KBM-7 (cell line): ENCODE results near the gene GBF1.

Experiments
- DNase-seq: peaks from one replicate; pipeline ENCODE4 v3.0.0-alpha.2; 2015
- in situ Hi-C: fragments of 300-500 bp; cut with MboI; formaldehyde crosslinking; loops from 2 replicates; pipeline ENCODE4 v1.14.3; 2020; ENCODE audit warnings: low sequenced_read_pairs, low pct_unique_long_range_greater_than_20kb, mixed read lengths

The GBF1 gene

DNA sequence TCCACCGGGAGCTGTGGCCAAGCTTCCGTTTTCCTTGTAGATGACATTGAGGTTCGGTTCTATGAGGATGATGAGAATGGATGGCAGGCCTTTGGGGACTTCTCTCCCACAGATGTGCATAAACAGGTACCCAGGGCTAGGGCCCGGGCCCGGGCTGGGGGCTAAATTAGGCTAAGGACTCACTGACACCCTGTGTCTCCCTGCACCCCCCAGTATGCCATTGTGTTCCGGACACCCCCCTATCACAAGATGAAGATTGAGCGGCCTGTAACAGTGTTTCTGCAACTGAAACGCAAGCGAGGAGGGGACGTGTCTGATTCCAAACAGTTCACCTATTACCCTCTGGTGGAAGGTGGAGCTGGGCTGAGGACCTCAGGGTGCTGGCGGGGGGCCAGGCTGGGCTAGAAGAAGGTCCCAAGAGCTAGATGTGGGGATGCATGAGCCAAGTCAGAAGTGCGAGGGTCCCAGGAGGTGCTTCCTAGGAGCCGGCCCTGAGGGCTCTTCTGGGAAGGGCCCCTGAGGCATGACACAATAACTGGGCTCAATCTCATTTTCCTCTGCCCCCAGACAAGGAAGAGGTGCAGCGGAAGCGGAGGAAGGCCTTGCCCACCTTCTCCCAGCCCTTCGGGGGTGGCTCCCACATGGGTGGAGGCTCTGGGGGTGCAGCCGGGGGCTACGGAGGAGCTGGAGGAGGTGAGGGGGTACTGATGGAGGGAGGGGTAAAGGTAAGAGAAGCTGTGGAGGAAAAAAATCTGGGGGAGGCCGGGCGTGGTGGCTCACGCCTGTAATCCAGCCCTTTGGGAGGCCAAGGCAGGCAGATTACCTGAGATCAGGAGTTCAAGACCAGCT is 153.1 kb downstream of the GBF1 start:
- in situ Hi-C loops = no loop called here
- no peak for DNase-seq

DNA sequence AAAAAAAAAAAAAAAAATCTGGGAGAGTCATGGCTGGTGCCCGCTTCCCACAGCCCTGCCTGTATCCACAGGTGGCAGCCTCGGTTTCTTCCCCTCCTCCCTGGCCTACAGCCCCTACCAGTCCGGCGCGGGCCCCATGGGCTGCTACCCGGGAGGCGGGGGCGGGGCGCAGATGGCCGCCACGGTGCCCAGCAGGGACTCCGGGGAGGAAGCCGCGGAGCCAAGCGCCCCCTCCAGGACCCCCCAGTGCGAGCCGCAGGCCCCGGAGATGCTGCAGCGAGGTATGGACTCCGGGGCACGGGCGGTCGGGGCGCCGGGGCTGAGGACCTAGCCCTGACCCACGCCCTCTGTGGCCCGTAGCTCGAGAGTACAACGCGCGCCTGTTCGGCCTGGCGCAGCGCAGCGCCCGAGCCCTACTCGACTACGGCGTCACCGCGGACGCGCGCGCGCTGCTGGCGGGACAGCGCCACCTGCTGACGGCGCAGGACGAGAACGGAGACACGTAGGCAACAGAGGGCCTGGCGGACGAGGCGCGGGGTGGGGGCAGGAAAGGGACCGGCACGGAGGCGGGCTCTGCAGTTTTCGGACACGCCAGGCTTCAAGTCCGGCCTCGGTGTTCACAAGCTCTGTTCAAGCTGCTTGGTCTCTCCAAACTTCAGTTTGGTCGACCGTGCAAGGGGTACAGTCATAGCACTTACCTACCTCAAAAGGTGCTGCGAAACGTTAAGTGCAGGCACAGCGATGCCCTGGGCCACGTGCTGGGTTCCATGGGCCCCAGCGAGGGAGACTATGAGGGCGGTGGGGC is 154.1 kb downstream of the GBF1 start:
- in situ Hi-C loops = no loop called here

DNA sequence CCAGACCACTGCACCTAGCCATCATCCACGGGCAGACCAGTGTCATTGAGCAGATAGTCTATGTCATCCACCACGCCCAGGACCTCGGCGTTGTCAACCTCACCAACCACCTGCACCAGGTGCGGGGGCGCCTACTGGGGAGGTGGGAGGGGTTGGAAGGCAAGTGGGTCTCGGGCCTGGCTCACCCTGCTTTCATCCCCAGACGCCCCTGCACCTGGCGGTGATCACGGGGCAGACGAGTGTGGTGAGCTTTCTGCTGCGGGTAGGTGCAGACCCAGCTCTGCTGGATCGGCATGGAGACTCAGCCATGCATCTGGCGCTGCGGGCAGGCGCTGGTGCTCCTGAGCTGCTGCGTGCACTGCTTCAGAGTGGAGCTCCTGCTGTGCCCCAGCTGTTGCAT is 154.7 kb downstream of the GBF1 start:
- no peak for DNase-seq

More for the DNA sequence above, 154.1 kb downstream of the GBF1 start:
- DNase-seq = peak; percentile 84

DNA sequence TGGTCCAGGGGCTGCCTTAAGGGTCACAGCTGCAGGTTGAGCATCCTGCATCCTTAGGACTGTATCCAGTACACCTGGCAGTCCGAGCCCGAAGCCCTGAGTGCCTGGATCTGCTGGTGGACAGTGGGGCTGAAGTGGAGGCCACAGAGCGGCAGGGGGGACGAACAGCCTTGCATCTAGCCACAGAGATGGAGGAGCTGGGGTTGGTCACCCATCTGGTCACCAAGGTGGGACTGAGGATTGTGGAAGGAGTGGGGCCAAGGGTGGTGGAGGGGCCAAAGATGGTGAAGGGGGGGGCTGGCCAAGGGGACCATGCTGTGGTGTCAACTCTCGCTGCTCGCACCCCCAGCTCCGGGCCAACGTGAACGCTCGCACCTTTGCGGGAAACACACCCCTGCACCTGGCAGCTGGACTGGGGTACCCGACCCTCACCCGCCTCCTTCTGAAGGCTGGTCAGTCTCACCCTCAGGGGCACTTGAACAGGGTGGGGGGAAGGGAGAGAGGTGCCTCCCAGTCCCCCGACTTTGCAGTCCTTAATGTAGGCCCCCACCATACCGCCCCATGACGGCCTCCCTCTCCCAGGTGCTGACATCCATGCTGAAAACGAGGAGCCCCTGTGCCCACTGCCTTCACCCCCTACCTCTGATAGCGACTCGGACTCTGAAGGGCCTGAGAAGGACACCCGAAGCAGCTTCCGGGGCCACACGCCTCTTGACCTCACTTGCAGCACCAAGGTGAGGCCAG is 155.4 kb downstream of the GBF1 start:
- DNase-seq = no peak
- in situ Hi-C loops = no loop called here

More for the DNA sequence above, 154.7 kb downstream of the GBF1 start:
- in situ Hi-C loops = no loop called here

DNA sequence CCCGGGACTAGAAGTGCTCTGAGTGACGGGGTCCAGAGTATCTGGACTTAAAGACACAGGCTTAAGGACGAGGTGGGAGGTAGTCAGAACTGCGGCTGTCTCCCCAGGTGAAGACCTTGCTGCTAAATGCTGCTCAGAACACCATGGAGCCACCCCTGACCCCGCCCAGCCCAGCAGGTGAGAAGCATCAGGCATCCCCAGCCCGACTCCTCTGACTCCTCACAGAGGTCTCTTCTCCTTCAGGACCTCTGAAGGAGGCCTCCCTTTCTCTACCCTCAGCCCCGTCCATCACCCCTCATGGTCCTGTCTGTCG is 156.0 kb downstream of the GBF1 start:
- in situ Hi-C loops = no loop called here
- DNase-seq = no peak

DNA sequence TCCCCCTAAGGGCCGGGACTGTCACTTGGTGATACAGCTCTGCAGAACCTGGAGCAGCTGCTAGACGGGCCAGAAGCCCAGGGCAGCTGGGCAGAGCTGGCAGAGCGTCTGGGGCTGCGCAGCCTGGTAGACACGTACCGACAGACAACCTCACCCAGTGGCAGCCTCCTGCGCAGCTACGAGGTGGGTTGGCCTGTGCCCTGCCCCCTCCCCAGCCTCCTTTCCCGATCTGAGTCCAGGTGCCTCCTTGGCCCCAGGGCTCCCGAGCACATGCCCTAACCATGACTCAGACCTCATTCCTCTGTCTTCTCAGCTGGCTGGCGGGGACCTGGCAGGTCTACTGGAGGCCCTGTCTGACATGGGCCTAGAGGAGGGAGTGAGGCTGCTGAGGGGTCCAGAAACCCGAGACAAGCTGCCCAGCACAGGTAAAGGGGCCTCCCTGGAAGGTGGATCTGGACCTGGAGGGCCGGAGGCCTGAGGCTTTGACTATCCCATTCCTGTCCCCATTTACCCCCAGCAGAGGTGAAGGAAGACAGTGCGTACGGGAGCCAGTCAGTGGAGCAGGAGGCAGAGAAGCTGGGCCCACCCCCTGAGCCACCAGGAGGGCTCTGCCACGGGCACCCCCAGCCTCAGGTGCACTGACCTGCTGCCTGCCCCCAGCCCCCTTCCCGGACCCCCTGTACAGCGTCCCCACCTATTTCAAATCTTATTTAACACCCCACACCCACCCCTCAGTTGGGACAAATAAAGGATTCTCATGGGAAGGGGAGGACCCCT is 156.6 kb downstream of the GBF1 start:
- in situ Hi-C loops = no loop called here
- no peak for DNase-seq

DNA sequence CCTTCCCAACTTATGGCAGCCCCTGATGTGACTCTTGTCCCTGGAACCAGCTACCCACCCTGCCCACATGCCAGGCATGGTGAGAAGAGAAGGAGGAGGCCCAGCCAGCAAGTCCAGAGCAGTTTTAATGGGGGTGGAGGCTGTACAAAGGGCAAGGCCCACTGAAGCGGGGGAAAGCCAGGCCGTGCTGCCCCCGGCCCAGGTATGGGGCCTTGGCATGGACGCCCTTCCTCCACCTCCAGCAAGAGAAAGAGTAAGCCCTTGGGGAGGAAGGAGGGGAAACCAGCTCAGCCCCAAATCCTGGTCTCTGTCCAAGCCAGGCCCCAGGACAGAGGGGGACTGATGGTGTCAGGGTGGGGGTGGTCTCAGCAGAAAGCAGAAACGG is 157.2 kb downstream of the GBF1 start:
- in situ Hi-C loops = no loop called here
- DNase-seq = no peak

DNA sequence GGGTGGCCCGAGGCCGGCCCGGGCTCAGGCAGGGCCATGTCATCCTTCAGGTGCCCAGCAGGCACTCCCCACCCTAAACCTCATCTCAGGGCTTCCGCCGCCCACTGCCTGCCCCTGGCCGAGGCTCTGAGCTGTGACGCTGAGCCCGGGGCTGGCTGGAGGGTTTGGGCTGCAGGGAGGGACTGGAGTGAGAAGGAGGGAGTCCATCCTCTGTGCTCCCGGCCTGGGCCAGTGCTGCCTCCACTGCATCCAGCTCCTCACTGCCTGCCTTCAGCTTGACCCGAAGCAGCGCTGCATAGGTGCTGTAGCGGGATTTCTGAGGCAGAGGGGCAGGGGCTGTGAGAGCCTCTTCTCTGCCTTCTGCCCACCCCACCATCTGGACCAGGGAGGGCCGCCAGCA is 157.8 kb downstream of the GBF1 start:
- in situ Hi-C loops = no loop called here
- DNase-seq = no peak

DNA sequence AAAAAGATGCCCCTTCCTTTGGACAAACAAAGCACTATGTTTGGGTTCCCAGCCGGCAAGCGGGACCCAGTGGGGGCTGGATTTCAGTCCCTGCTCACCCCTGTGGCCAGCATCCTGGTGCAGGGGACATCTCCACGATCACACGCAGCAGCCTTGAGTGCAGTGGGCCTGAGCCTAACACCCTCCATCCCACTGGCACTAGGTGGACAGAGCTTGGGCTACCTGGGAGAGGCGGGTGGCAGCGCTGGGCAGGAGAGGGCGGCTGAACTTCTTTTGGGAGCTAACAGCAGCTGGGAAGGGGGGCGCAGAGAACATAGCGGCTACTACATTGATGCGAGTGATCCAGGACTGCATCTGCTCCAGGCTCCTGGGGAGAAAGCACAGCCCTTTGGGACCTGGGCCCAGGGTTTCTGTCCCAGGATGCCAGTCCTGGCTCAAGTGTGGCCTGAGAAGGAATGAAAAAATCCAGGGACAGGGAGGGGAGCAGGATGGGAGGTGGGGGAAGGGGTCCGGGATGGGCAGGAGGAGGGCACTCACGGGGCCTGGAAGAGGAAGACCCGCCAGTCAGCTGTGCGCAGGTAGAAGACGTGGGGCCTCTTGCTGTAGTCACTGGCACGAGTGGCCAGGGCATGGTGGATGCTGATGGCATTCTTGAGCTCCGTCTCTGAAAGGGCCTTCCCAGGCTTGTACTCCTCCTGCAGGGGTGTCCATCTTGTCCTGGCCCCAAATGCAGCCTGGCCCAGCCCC is 159.2 kb downstream of the GBF1 start:
- in situ Hi-C loops = no loop called here

DNA sequence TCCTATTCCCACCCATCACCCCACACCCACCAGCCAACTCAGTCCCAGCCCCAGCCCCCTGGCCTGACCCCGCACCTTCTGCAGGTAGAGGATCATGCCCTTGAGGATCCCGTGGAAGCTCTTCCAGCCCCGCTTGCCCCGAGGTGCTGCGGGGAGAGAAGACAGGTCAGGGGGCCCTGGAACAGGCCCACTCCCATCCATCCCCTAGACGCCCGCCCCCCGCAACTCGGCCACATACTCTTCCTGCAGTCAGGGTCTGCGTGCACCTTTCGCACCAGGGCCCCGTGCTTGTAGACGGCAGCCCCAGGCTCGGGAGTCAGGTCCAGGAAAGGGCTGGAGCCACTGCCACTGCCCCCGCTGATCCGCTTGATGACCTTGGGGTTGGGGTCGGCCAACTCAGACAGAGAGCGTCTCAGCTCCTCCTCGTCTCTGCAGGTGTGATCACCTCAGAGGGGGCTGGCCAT is 159.8 kb downstream of the GBF1 start:
- in situ Hi-C loops = no loop called here
- no peak for DNase-seq

More for the DNA sequence above, 159.2 kb downstream of the GBF1 start:
- no peak for DNase-seq

DNA sequence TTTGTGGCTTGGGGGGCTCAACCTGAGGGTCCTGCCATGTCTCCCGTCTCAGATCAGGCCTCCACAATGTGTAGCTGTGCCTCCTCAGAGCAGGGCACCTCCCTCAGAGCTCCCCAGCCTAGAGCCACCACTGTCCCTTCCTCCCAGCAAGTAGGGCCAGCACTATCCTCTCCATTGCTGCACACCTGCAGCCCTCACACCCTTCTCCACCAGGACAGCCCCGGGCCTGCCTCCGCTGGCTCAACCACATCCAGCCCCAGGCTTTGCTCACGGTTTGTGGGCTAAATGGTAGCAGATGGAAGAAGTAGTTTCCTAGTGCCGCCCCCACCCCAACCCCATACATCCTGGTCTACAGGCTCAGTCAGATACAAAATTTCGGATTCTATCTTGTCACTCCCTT is 160.3 kb downstream of the GBF1 start:
- no peak for DNase-seq
- in situ Hi-C loops = no loop called here

DNA sequence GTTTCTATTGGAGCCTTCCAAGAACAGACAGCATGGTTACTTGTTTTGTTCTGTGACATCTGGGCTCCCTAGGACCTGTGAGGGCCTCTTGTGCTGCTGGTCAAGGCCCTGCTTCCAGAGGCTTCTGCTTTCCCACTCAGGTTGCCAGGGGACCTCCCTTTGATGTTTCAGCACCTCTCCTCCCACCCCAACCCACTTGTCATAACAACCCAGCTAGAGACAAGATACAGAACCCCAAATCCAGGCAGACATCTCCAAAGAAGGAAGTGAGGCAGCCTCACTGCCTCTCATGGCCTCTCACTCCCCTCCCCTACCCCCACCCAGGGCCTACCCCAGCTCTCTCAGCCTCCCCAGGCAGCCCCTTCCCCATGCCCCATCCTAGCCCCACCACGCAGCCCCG is 161.5 kb downstream of the GBF1 start:
- in situ Hi-C loops = no loop called here
- DNase-seq = no peak

DNA sequence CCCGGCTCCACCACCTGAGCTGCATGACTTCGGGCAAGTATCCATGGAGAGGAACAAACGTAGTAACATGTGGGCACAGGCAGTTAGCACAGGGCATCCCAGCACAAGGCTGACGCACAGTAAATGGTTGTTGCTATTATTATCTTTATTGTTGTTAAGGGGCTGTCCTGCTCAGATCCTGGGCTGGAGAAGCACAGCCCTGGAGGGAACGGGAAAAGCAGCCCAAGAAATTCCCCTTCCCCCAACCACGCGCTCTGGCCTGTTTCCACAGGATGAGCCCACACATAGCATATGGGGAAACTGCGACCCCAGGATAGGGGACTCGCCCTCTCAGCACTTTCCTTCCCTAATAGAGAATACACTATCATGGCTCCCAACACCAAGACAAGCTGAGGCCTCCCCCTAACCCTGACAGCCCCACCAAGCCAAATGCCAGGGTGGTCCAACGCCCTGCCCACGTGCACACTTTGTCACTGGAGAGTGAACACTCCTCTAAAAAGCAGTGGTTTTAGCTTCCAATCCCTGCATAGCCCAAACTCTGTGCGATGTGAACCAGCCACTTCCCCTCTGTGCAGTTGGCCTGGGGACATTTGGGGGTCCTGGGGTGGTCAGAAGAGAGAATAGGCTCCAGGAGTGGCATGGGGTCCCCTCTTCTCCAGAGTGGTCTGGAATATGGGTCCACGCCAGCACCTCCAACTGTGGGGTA is 162.2 kb downstream of the GBF1 start:
- no peak for DNase-seq
- in situ Hi-C loops = no loop called here

DNA sequence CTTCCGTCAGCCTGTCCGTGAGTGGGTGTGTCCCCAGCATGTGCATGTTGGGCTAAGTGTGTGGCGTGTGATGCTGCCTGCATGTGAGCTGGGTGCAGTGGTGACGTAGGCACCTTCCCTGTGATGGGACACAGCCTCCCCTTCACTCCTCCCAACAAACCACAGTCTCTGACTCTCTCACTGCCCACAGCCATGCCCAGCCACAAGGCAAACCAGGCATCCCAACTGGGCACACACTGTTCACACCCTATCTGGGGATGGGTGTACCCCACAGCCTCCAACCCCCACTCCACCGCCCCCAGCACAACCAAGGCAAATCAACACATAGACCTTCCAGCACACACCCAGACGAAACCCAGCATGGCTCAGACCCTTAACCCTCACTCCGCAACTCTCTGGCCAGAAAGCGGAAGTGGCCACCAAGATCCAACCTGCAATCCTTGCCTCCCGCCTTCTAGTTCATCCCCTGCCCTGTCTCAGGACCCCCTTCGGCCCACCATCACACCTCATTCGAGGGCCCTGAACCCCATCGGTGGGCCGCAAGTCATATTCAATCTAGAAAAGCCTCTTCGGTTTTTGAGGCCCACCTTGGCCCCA is 162.9 kb downstream of the GBF1 start:
- in situ Hi-C loops = no loop called here
- DNase-seq = no peak

DNA sequence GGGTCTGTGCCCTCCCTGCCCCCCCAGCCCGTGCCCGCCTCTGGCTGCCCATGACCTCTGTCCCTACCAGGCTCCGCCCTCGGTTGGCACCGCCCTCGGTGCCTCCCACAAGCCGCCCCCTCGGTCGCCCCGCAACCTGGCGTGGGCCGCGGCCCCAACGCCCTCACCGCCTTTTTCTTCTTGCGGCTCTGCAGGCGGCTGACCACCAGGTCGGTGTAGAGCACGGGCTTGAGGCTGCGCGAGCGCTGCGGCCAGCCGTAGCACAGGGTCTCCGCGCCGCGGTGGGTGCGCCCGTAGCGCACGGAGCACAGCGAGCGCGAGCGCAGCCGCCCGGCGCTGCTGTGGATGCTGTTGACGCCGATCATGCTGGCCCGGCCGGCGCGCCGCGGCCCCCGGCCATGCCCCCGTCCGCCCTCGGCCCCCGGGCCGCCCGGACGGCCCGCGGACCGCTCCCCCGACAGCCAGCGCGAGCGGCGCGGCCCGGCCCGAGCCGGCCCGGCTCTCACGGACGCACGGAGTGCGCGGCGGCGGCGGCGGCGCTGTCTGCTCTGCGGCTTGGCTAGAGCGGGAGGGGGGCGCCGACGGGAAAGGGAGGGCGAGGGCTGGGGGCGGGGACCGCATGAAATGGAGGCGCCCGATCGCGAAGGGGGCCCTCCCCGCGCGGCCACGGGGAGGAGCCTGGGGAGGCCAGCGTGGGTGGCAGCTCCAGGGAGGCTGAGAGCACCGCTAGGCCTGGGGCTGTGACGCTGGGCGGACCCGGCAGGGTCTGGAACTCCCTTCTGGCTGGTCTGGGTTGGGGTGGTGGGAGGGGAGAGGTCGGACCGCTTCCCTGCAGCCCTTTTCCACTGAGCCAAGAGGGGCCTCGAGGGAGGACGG is 163.6 kb downstream of the GBF1 start:
- DNase-seq = no peak
- in situ Hi-C loops = no loop called here

DNA sequence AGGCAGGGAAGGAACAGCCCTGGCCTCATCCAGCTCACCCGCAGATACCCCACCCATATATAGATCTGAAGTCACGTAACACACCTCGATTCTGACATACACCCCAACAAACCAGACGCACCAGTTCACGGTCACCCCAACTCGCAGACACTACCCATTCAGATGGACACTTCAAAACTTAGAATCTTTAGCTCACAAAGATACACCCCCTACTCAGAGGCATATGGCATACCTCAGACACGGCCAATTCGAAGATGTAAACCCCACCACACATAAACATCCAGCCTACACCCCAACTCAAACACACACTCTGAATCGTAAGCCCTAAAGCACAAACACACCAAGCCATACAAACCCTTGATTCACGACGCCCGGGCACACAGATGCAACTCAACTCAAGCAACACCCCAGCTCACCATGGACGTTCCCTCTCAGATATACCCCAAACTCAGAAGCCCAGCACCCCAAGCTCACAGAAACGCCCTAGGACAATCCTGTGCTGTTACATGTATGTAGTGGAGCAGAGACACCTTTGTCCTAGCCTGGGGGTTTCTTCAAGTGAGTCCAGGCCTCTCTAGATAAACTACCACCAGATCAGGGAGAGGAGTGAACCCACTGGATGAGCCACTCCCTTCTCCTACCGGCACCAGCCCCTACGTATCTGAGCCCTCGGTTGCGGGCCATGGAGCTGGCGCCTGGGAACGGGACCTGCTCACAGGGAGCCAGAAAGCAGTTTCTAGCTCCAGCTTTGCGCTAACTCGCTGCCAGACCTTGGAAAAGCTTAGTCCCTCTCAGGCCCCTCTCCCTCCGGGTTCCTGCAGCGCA is 164.5 kb downstream of the GBF1 start:
- DNase-seq = no peak
- in situ Hi-C loops = no loop called here
